HFFc6 (cell line): ENCODE data around the gene PRR33. TPM values are rescaled to one million over a fixed set of nuclear protein-coding genes. Genes with fewer than 3 reads are reported as not detected.

ENCODE experiments used
- DNase-seq: peaks from one replicate; pipeline ENCODE4 v3.0.0-alpha.2; 2018
- H3K27ac Mint-ChIP-seq: 2 replicates; pipeline ENCODE4 v1.8.0; 2020; ENCODE audit warnings: mild to moderate bottlenecking, mixed read lengths
- H3K27me3 Mint-ChIP-seq: 2 replicates; pipeline ENCODE4 v1.8.0; 2021; ENCODE audit warnings: mild to moderate bottlenecking, moderate library complexity, mixed read lengths; ENCODE audit not compliant: insufficient read depth
- H3K36me3 Mint-ChIP-seq: 2 replicates; pipeline ENCODE4 v1.8.0; 2021; ENCODE audit warnings: low read depth, mixed read lengths
- H3K4me1 Mint-ChIP-seq: 2 replicates; pipeline ENCODE4 v1.8.0; 2020; ENCODE audit warnings: low read depth, mixed read lengths
- H3K4me3 Mint-ChIP-seq: 2 replicates; pipeline ENCODE4 v1.8.0; 2020; ENCODE audit warnings: mild to moderate bottlenecking, moderate library complexity, mixed read lengths
- H3K9me3 Mint-ChIP-seq: 2 replicates; pipeline ENCODE4 v1.8.0; 2020; ENCODE audit warnings: mild to moderate bottlenecking, mixed read lengths
- total RNA-seq, 6 experiments: library from RNA; stranded (reverse); fragmentation: NEBNext Ultra II Directional; extraction: Animal tissue kit (Norgen Biotek cat#: 25700); gene quantifications; 2 replicates in 1 of 6; 3 replicates in 5 of 6; pipeline ENCODE4 v1.2.3, GENCODE V29; 2021
- TF ChIP-seq, protein P1 (sequence below): fragments of 200-600 bp; sonication (generic); IDR thresholded peaks from 2 replicates; pipeline ENCODE4 v1.5.0; 2021; ENCODE audit warnings: antibody characterized with exemption, mild to moderate bottlenecking

Gene PRR33
- total RNA-seq, 6 experiments from 2014 or later = not detected

- TF ChIP-seq, protein P1, sequence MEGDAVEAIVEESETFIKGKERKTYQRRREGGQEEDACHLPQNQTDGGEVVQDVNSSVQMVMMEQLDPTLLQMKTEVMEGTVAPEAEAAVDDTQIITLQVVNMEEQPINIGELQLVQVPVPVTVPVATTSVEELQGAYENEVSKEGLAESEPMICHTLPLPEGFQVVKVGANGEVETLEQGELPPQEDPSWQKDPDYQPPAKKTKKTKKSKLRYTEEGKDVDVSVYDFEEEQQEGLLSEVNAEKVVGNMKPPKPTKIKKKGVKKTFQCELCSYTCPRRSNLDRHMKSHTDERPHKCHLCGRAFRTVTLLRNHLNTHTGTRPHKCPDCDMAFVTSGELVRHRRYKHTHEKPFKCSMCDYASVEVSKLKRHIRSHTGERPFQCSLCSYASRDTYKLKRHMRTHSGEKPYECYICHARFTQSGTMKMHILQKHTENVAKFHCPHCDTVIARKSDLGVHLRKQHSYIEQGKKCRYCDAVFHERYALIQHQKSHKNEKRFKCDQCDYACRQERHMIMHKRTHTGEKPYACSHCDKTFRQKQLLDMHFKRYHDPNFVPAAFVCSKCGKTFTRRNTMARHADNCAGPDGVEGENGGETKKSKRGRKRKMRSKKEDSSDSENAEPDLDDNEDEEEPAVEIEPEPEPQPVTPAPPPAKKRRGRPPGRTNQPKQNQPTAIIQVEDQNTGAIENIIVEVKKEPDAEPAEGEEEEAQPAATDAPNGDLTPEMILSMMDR = no peak
- no peak for DNase-seq
- H3K36me3 Mint-ChIP-seq = no peaks in the 10 kb centered on the region
Measured at GRCh38 chr11:1848640-1849430, 42.9 kb downstream of the PRR33 start.

GRCh38 chr11:1847926-1848639 lies 43.6 kb downstream of the PRR33 start:
- Mint-ChIP-seq H3K27me3 (peaks cover 41% of the 10 kb centered on the region), H3K9me3 (no peaks in the 10 kb centered on the region), H3K4me1 (no peaks in the 10 kb centered on the region; the same call in 1 of the 2 replicates), H3K4me3 (no peak overlapping the region), H3K36me3 (no peaks in the 10 kb centered on the region), H3K27ac (no peak overlapping the region)
- TF ChIP-seq, protein P1 = no peak
- DNase-seq = no peak

More at GRCh38 chr11:1848640-1849430, 42.9 kb downstream of the PRR33 start:
- H3K9me3 Mint-ChIP-seq = no peaks in the 10 kb centered on the region
- H3K4me1 Mint-ChIP-seq = no peaks in the 10 kb centered on the region; the same call in 1 of the 2 replicates
- no peak overlapping the region for H3K4me3 Mint-ChIP-seq
- H3K27ac Mint-ChIP-seq = no peak overlapping the region
- peaks cover 48% of the 10 kb centered on the region for H3K27me3 Mint-ChIP-seq

GRCh38 chr11:1847006-1847735 lies 44.5 kb downstream of the PRR33 start:
- H3K4me3 Mint-ChIP-seq = no peak overlapping the region
- H3K9me3 Mint-ChIP-seq = no peaks in the 10 kb centered on the region
- no peak overlapping the region for H3K27ac Mint-ChIP-seq
- no peak for DNase-seq
- TF ChIP-seq, protein P1 = no peak
- H3K4me1 Mint-ChIP-seq = no peaks in the 10 kb centered on the region; the same call in 1 of the 2 replicates
- no peaks in the 10 kb centered on the region for H3K36me3 Mint-ChIP-seq
- peaks cover 40% of the 10 kb centered on the region for H3K27me3 Mint-ChIP-seq

DNA sequence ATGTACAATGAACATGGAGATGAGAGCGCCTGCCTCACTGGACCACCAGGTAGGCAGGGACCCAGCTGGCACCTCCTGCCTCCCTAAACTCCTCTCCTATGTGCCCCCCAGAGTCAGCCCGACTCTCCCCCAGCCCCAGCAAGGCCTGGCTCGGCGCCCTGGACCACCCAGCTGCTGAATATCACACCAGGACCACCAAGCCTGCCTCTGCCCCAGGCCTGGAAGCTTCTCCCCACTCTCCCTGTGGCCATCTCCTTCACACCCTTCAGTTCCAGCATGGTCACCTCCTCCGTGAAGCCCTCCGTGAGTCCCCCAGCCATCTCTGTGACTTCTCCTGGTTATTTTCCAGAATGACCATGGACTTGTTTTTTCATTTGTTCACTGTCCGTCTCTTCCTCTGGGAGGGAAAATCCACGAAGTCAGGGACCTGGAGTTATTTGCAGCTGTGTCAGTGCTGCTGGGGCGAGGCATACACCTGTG lies 45.2 kb downstream of the PRR33 start:
- H3K27me3 Mint-ChIP-seq = peaks cover 39% of the 10 kb centered on the region
- TF ChIP-seq, protein P1 = no peak

More for the DNA sequence above, 45.2 kb downstream of the PRR33 start:
- Mint-ChIP-seq H3K4me1 (no peaks in the 10 kb centered on the region; the same call in 1 of the 2 replicates), H3K9me3 (no peaks in the 10 kb centered on the region), H3K27ac (no peak overlapping the region), H3K36me3 (no peaks in the 10 kb centered on the region), H3K4me3 (no peak overlapping the region)
- no peak for DNase-seq
